T-cell (primary cell): Measurements from ENCODE around the gene PYGM. TPM values are rescaled to one million over a fixed set of nuclear protein-coding genes. Genes with fewer than 3 reads are reported as not detected.

Experiments used
- ATAC-seq, 4 experiments: fragments of 200-7000 bp in 3 of 4; fragments of 150-1000 bp in 1 of 4; cut with Tn5 transposase; replicated peaks in 1 of 4; 1 replicate in 3 of 4; 2 replicates in 1 of 4; pipeline ENCODE4 v1.10.0; 2021; ENCODE audit warnings: moderate library complexity in 3 of 4, mild to moderate bottlenecking in 2 of 4, moderate number of reproducible peaks in 1 of 4
- CTCF ChIA-PET, 2 donors: fragments of 300-600 bp; sonication (Branson Sonifier 250); formaldehyde crosslinking; loops; one replicate each; lab custom pipeline; 2022; ENCODE audit warnings: antibody characterized with exemption in 2 of 2; lab: Charles Lee
- POLR2A ChIA-PET, 2 donors: fragments of 300-600 bp; sonication (Branson Sonifier 250); formaldehyde crosslinking; loops; one replicate each; lab custom pipeline; 2022; ENCODE audit warnings: antibody characterized with exemption in 2 of 2; lab: Charles Lee
- DNase-seq, 35 experiments: peaks; one replicate each; pipeline versions ENCODE4 v3.0.0 to v3.0.0-alpha.2; 2013 to 2023
- H3K27ac ChIP-seq: one replicate; pipeline ENCODE4 v1.5.1; 2013; ENCODE audit warnings: low read length
- H3K27me3 ChIP-seq, 2 experiments: replicated peaks in 1 of 2; 1 replicate in 1 of 2; 2 replicates in 1 of 2; pipeline versions ENCODE4 v1.6.1 to v1.7.0; 2013; ENCODE audit warnings: low read length in 1 of 2, mixed read lengths in 1 of 2; ENCODE audit not compliant: control insufficient read depth in 2 of 2, insufficient read depth in 2 of 2; ENCODE audit errors: extremely low read depth in 1 of 2
- H3K36me3 ChIP-seq, 2 donors: 1 replicate in 1 of 2; 2 replicates in 1 of 2; pipeline versions ENCODE4 v1.6.1 to v1.7.0; 2013; ENCODE audit warnings: low read length in 1 of 2; ENCODE audit not compliant: control insufficient read depth in 2 of 2, insufficient read depth in 1 of 2; ENCODE audit errors: extremely low read depth in 1 of 2
- H3K4me1 ChIP-seq, 2 experiments: 1 replicate in 1 of 2; 2 replicates in 1 of 2; pipeline versions ENCODE4 v1.6.1 to v1.7.0; 2013; ENCODE audit warnings: low read length in 2 of 2, mixed read lengths in 1 of 2; ENCODE audit not compliant: insufficient read depth in 2 of 2, control insufficient read depth in 1 of 2; ENCODE audit errors: extremely low read depth in 1 of 2
- H3K4me3 ChIP-seq, 2 donors: 1 replicate in 1 of 2; 2 replicates in 1 of 2; pipeline versions ENCODE4 v1.5.1 to v1.7.0; 2013; ENCODE audit warnings: mild to moderate bottlenecking in 2 of 2, low read length in 1 of 2, moderate library complexity in 1 of 2; ENCODE audit not compliant: control insufficient read depth in 1 of 2; ENCODE audit errors: extremely low read depth in 1 of 2
- H3K9me3 ChIP-seq: 2 replicates; pipeline ENCODE4 v1.7.0; 2013
- H3K27ac Mint-ChIP-seq, 2 donors: one replicate each; pipeline ENCODE4 v1.8.0; 2020 to 2021; ENCODE audit warnings: mild to moderate bottlenecking in 2 of 2, mixed read lengths in 2 of 2
- H3K27me3 Mint-ChIP-seq, 2 donors: one replicate each; pipeline ENCODE4 v1.8.0; 2021 to 2022; ENCODE audit warnings: mixed read lengths in 2 of 2
- H3K36me3 Mint-ChIP-seq: one replicate; pipeline ENCODE4 v1.8.0; 2021; ENCODE audit warnings: mixed read lengths
- H3K4me1 Mint-ChIP-seq, 3 donors: one replicate each; pipeline ENCODE4 v1.8.0; 2020 to 2022; ENCODE audit warnings: mixed read lengths in 3 of 3, mild to moderate bottlenecking in 1 of 3
- H3K4me3 Mint-ChIP-seq, 3 donors: one replicate each; pipeline ENCODE4 v1.8.0; 2020 to 2022; ENCODE audit warnings: mild to moderate bottlenecking in 3 of 3, mixed read lengths in 3 of 3, moderate library complexity in 3 of 3
- H3K9me3 Mint-ChIP-seq, 3 donors: one replicate each; pipeline ENCODE4 v1.8.0; 2020 to 2022; ENCODE audit warnings: mixed read lengths in 3 of 3
- WGBS: methylation state at CpG from one replicate; pipeline ENCODE4 v1.1.5; 2013; ENCODE audit warnings: missing lambda C conversion rate; ENCODE audit not compliant: insufficient coverage; 5-methylcytosine and 5-hydroxymethylcytosine counted together
- total RNA-seq, 35 experiments: library from RNA in 6 of 35; stranded (reverse) in 6 of 35; fragments of 120-200 nt in 1 of 35; gene quantifications; one replicate each; pipeline versions ENCODE4 v1.2.1 to v1.2.4 and lab custom pipeline; 2013 to 2026

The PYGM gene
- total RNA-seq, 5 donors from 2014 or later (not counting 1 experiment from before 2014, with no cell fraction given): 7.4 to 34.7 (median 8.5) TPM

GRCh38 chr11:64757549-64758329, 2.0 kb downstream of the PYGM start:
- Histone ChIP-seq H3K9me3 (no peaks in the 10 kb centered on the region), H3K4me1 (peaks cover 29 to 85% of the 10 kb centered on the region in 2 experiments), H3K4me3 (no peak overlapping the region), H3K27ac (no peak overlapping the region), H3K27me3 (no peaks in the 10 kb centered on the region), H3K36me3 (peaks cover 17 to 31% of the 10 kb centered on the region in 2 donors)
- DNase-seq (peak in 1 of 35 experiments; percentile 21), ATAC-seq (no peak)
- no peak overlapping the region for H3K4me3 Mint-ChIP-seq
- POLR2A ChIA-PET: no interaction called here
- peak overlapping the region; percentile 68 to 76 for H3K27ac Mint-ChIP-seq
- WGBS: 97% methylated on average over 11 of the region's 19 CpGs
- H3K36me3 Mint-ChIP-seq: peaks cover 10% of the 10 kb centered on the region
- CTCF ChIA-PET: no interaction called here
- H3K27me3 Mint-ChIP-seq: no peaks in the 10 kb centered on the region
- peaks cover 41 to 48% (median 48%) of the 10 kb centered on the region in 3 donors for H3K4me1 Mint-ChIP-seq
- H3K9me3 Mint-ChIP-seq: no peaks in the 10 kb centered on the region

- peaks cover 16 to 78% of the 10 kb centered on the region in 2 experiments for H3K4me1 ChIP-seq
- ATAC-seq (no peak), DNase-seq (peak in 1 of 35 experiments; percentile 23)
- ChIA-PET CTCF (no interaction called here), POLR2A (no interaction called here)
- H3K36me3 Mint-ChIP-seq: peaks cover 14% of the 10 kb centered on the region
- no peak overlapping the region for H3K4me3 Mint-ChIP-seq
- H3K27me3 Mint-ChIP-seq: no peaks in the 10 kb centered on the region
- H3K4me3 ChIP-seq: no peak overlapping the region
- no peaks in the 10 kb centered on the region for H3K9me3 ChIP-seq
- H3K36me3 ChIP-seq: peaks cover 17 to 32% of the 10 kb centered on the region in 2 donors
- no peak overlapping the region for H3K27ac Mint-ChIP-seq
- H3K4me1 Mint-ChIP-seq: peaks cover 36 to 42% (median 37%) of the 10 kb centered on the region in 3 donors
- WGBS: 79% methylated on average over 4 of the region's 13 CpGs
- no peaks in the 10 kb centered on the region for H3K27me3 ChIP-seq
- H3K27ac ChIP-seq: no peak overlapping the region
- no peaks in the 10 kb centered on the region for H3K9me3 Mint-ChIP-seq
Measured at GRCh38 chr11:64755681-64756361, 4.0 kb downstream of the PYGM start.

GRCh38 chr11:64754919-64755662, 4.7 kb downstream of the PYGM start:
- H3K9me3 ChIP-seq: no peaks in the 10 kb centered on the region
- H3K4me1 ChIP-seq: peaks cover 9 to 78% of the 10 kb centered on the region in 2 experiments
- no peaks in the 10 kb centered on the region for H3K27me3 Mint-ChIP-seq
- no peak overlapping the region for H3K4me3 Mint-ChIP-seq
- CTCF ChIA-PET: no interaction called here
- POLR2A ChIA-PET: no interaction called here
- peaks cover 36 to 42% (median 37%) of the 10 kb centered on the region in 3 donors for H3K4me1 Mint-ChIP-seq
- H3K4me3 ChIP-seq: no peak overlapping the region
- no peak for DNase-seq
- H3K9me3 Mint-ChIP-seq: no peaks in the 10 kb centered on the region
- H3K36me3 Mint-ChIP-seq: peaks cover 17% of the 10 kb centered on the region
- H3K27ac ChIP-seq: no peak overlapping the region
- H3K27ac Mint-ChIP-seq: no peak overlapping the region
- peaks cover 17 to 31% of the 10 kb centered on the region in 2 donors for H3K36me3 ChIP-seq
- no peak for ATAC-seq
- 95% methylated on average over 17 of the region's 21 CpGs for WGBS
- no peaks in the 10 kb centered on the region for H3K27me3 ChIP-seq

- ChIA-PET POLR2A (interaction anchor here in 1 of 2 donors (0.5 kb wide), 1 partner anchor 21 kb away, joined by 3 read pairs; no protein-coding TSS in a partner anchor), CTCF (no interaction called here)
- Histone ChIP-seq H3K27me3 (no peaks in the 10 kb centered on the region), H3K27ac (no peak overlapping the region), H3K9me3 (no peaks in the 10 kb centered on the region), H3K4me1 (peaks cover 2 to 71% of the 10 kb centered on the region in 2 experiments), H3K36me3 (peaks cover 17 to 31% of the 10 kb centered on the region in 2 donors), H3K4me3 (no peak overlapping the region)
- no peak overlapping the region for H3K27ac Mint-ChIP-seq
- DNase-seq (no peak), ATAC-seq (no peak)
- WGBS: 94% methylated on average over 16 of the region's 26 CpGs
- peaks cover 31 to 38% (median 31%) of the 10 kb centered on the region in 3 donors for H3K4me1 Mint-ChIP-seq
- no peaks in the 10 kb centered on the region for H3K27me3 Mint-ChIP-seq
- no peaks in the 10 kb centered on the region for H3K9me3 Mint-ChIP-seq
- no peak overlapping the region for H3K4me3 Mint-ChIP-seq
- peaks cover 17% of the 10 kb centered on the region for H3K36me3 Mint-ChIP-seq
Measured at GRCh38 chr11:64754124-64754918, 5.5 kb downstream of the PYGM start.

- no peaks in the 10 kb centered on the region for H3K9me3 Mint-ChIP-seq
- no peak overlapping the region for H3K4me3 Mint-ChIP-seq
- H3K4me1 Mint-ChIP-seq: peaks cover 25 to 33% (median 29%) of the 10 kb centered on the region in 3 donors
- peaks cover 17% of the 10 kb centered on the region for H3K36me3 Mint-ChIP-seq
- Histone ChIP-seq H3K27ac (no peak overlapping the region), H3K4me1 (peaks cover 0 to 63% of the 10 kb centered on the region in 2 experiments), H3K36me3 (peaks cover 17 to 31% of the 10 kb centered on the region in 2 donors), H3K4me3 (no peak overlapping the region), H3K9me3 (no peaks in the 10 kb centered on the region), H3K27me3 (no peaks in the 10 kb centered on the region)
- no peaks in the 10 kb centered on the region for H3K27me3 Mint-ChIP-seq
- ATAC-seq (no peak), DNase-seq (no peak)
- H3K27ac Mint-ChIP-seq: no peak overlapping the region
- 94% methylated on average over 24 of the region's 43 CpGs for WGBS
- ChIA-PET CTCF (no interaction called here), POLR2A (interaction anchor here in 1 of 2 donors (0.5 kb wide), 1 partner anchor 20 kb away, joined by 3 read pairs; no protein-coding TSS in a partner anchor)
Measured at GRCh38 chr11:64753380-64754123, 6.2 kb downstream of the PYGM start.
